Progenitor cell of endocrine pancreas (in vitro differentiated cells): Measurements from ENCODE around the gene NLGN1. TPM values are rescaled to one million over a fixed set of nuclear protein-coding genes. Genes with fewer than 3 reads are reported as not detected.

Experiments used
- DNase-seq: peaks from one replicate; pipeline ENCODE4 v3.0.0; 2021; ENCODE audit warnings: low spot score; ENCODE audit not compliant: unreplicated experiment
- H3K27ac Mint-ChIP-seq: 2 replicates; pipeline ENCODE4 v1.8.0; 2021; ENCODE audit warnings: mild to moderate bottlenecking, moderate library complexity, mixed read lengths
- H3K27me3 Mint-ChIP-seq: 2 replicates; pipeline ENCODE4 v1.8.0; 2021; ENCODE audit warnings: mixed read lengths
- H3K36me3 Mint-ChIP-seq: 2 replicates; pipeline ENCODE4 v1.8.0; 2022; ENCODE audit warnings: mixed read lengths; ENCODE audit not compliant: insufficient read depth
- H3K4me1 Mint-ChIP-seq: 2 replicates; pipeline ENCODE4 v1.8.0; 2021; ENCODE audit warnings: low read depth, mixed read lengths
- H3K4me3 Mint-ChIP-seq: 2 replicates; pipeline ENCODE4 v1.8.0; 2021; ENCODE audit warnings: low read depth, mild to moderate bottlenecking, moderate library complexity, mixed read lengths
- H3K9me3 Mint-ChIP-seq: 2 replicates; pipeline ENCODE4 v1.8.0; 2021; ENCODE audit warnings: low read depth, mixed read lengths
- CTCF ChIP-seq: fragments of 200-600 bp; sonication (generic); IDR thresholded peaks from one replicate; pipeline ENCODE4 v1.5.0; 2021; ENCODE audit warnings: antibody characterized with exemption, mild to moderate bottlenecking; ENCODE audit not compliant: unreplicated experiment
- total RNA-seq: library from RNA; stranded (reverse); gene quantifications from 2 replicates; pipeline ENCODE4 v1.2.1, GENCODE V29; 2021

The NLGN1 gene
- total RNA-seq, 1 donor from 2014 or later = 5.7 TPM

GRCh38 chr3:173780067-173780466 lies 382.5 kb downstream of the NLGN1 start:
- no peak for DNase-seq
- Mint-ChIP-seq H3K4me3 (no peak overlapping the region), H3K27ac (no peak overlapping the region), H3K36me3 (no peaks in the 10 kb centered on the region), H3K27me3 (peaks cover 22% of the 10 kb centered on the region), H3K4me1 (no peaks in the 10 kb centered on the region), H3K9me3 (no peaks in the 10 kb centered on the region)
- no peak for TF ChIP-seq CTCF

GRCh38 chr3:173785004-173785403 lies 387.5 kb downstream of the NLGN1 start:
- H3K27me3 Mint-ChIP-seq = peaks cover 44% of the 10 kb centered on the region
- no peaks in the 10 kb centered on the region for H3K36me3 Mint-ChIP-seq
- peaks cover 4% of the 10 kb centered on the region for H3K4me1 Mint-ChIP-seq
- TF ChIP-seq CTCF = no peak
- no peak overlapping the region for H3K27ac Mint-ChIP-seq
- no peaks in the 10 kb centered on the region for H3K9me3 Mint-ChIP-seq
- H3K4me3 Mint-ChIP-seq = no peak overlapping the region
- DNase-seq = no peak

- Mint-ChIP-seq H3K4me3 (no peak overlapping the region), H3K27me3 (peaks cover 52% of the 10 kb centered on the region), H3K9me3 (no peaks in the 10 kb centered on the region), H3K27ac (no peak overlapping the region), H3K36me3 (no peaks in the 10 kb centered on the region), H3K4me1 (peaks cover 7% of the 10 kb centered on the region)
- TF ChIP-seq CTCF = no peak
- DNase-seq = no peak
Observed at GRCh38 chr3:173789530-173790162, 392.1 kb downstream of the NLGN1 start.

GRCh38 chr3:173793963-173794362 lies 396.4 kb downstream of the NLGN1 start:
- no peaks in the 10 kb centered on the region for H3K9me3 Mint-ChIP-seq
- peaks cover 35% of the 10 kb centered on the region for H3K27me3 Mint-ChIP-seq
- H3K4me3 Mint-ChIP-seq = no peak overlapping the region
- H3K36me3 Mint-ChIP-seq = no peaks in the 10 kb centered on the region
- TF ChIP-seq CTCF = no peak
- DNase-seq = no peak
- H3K4me1 Mint-ChIP-seq = peaks cover 3% of the 10 kb centered on the region
- H3K27ac Mint-ChIP-seq = no peak overlapping the region

GRCh38 chr3:173796405-173796804 lies 398.9 kb downstream of the NLGN1 start:
- Mint-ChIP-seq H3K9me3 (no peaks in the 10 kb centered on the region), H3K4me1 (peaks cover 3% of the 10 kb centered on the region), H3K36me3 (no peaks in the 10 kb centered on the region), H3K4me3 (no peak overlapping the region), H3K27me3 (peaks cover 20% of the 10 kb centered on the region), H3K27ac (no peak overlapping the region)
- no peak for TF ChIP-seq CTCF
- DNase-seq = no peak
